AG08396 (cell line): ENCODE results near the gene RAVER1.
"Not testable (repeated sequence)": the region's sequence is repeated elsewhere in the genome, so short reads cannot be mapped to it uniquely, and the experiment has no call there.

Experiments
- DNase-seq: peaks from one replicate; pipeline ENCODE4 v3.0.0; 2012; ENCODE audit warnings: low spot score, mixed read lengths

RAVER1 gene

GRCh38 chr19:10343495-10343894 is 10.2 kb upstream of the RAVER1 start:
- no peak for DNase-seq

GRCh38 chr19:10339977-10340376 is 6.6 kb upstream of the RAVER1 start:
- no peak for DNase-seq

- no peak for DNase-seq
Observed at GRCh38 chr19:10339380-10339960, 6.1 kb upstream of the RAVER1 start, which contains the start of gene ICAM3. Gene ICAM3 (minus strand): TSS chr19:10339624. CDS start chr19:10339614, 10 bp downstream.

GRCh38 chr19:10338940-10339339 is 5.6 kb upstream of the RAVER1 start:
- DNase-seq: no peak

GRCh38 chr19:10336725-10337124 is 3.4 kb upstream of the RAVER1 start:
- DNase-seq: not testable (repeated sequence)

- DNase-seq: no peak
Observed at GRCh38 chr19:10335352-10335985, 2.1 kb upstream of the RAVER1 start.

- peak; percentile 95 for DNase-seq
Observed at GRCh38 chr19:10334588-10335351, 1.4 kb upstream of the RAVER1 start.

GRCh38 chr19:10333758-10334587 is 644 bp upstream of the RAVER1 start:
- no peak for DNase-seq

- DNase-seq: peak; percentile 3
Observed at GRCh38 chr19:10332158-10332964, 968 bp downstream of the RAVER1 start.

GRCh38 chr19:10329555-10329954 is 3.8 kb downstream of the RAVER1 start:
- DNase-seq: no peak

- no peak for DNase-seq
Observed at GRCh38 chr19:10328558-10329429, 4.5 kb downstream of the RAVER1 start.

GRCh38 chr19:10327793-10328192 is 5.5 kb downstream of the RAVER1 start:
- DNase-seq: peak; percentile 3

GRCh38 chr19:10325732-10326131 is 7.6 kb downstream of the RAVER1 start:
- DNase-seq: no peak

- peak; percentile 4 for DNase-seq
Observed at GRCh38 chr19:10321874-10322835, 11.2 kb downstream of the RAVER1 start.

- DNase-seq: peak; percentile 3
Observed at GRCh38 chr19:10321417-10321797, 11.9 kb downstream of the RAVER1 start.

GRCh38 chr19:10320602-10321416 is 12.5 kb downstream of the RAVER1 start:
- peak; percentile 8 for DNase-seq

GRCh38 chr19:10318807-10319682 is 14.3 kb downstream of the RAVER1 start:
- DNase-seq: peak; percentile 1
